NCI-H1092 (cell line): ENCODE results near the gene RTRAF.

Experiments
- DNase-seq: peaks from one replicate; lab custom pipeline; 2025; lab: John Stamatoyannopoulos, UW

The RTRAF gene

GRCh38 chr14:51996148-51996746 is 6.9 kb downstream of the RTRAF start:
- no peak for DNase-seq

GRCh38 chr14:51998348-51998747 is 9.0 kb downstream of the RTRAF start:
- DNase-seq: no peak

- DNase-seq: no peak
These were observed 9.7 kb downstream of the RTRAF start for GRCh38 chr14:51999084-51999483.

- DNase-seq: no peak
These were observed 10.8 kb downstream of the RTRAF start for GRCh38 chr14:52000019-52000582.

GRCh38 chr14:52000696-52001095 is 11.3 kb downstream of the RTRAF start:
- DNase-seq: no peak

- no peak for DNase-seq
These were observed 13.2 kb downstream of the RTRAF start for GRCh38 chr14:52002542-52002941.

GRCh38 chr14:52003324-52003723 is 14.0 kb downstream of the RTRAF start:
- DNase-seq: no peak

GRCh38 chr14:52005625-52006024 is 16.3 kb downstream of the RTRAF start:
- no peak for DNase-seq

GRCh38 chr14:52006361-52006760 is 17.0 kb downstream of the RTRAF start:
- no peak for DNase-seq

GRCh38 chr14:52007211-52007610 is 17.9 kb downstream of the RTRAF start:
- DNase-seq: no peak

GRCh38 chr14:52007637-52008036 is 18.3 kb downstream of the RTRAF start:
- no peak for DNase-seq

- DNase-seq: no peak
These were observed 18.8 kb downstream of the RTRAF start for GRCh38 chr14:52008136-52008535.

GRCh38 chr14:52010173-52010693 is 20.9 kb downstream of the RTRAF start:
- DNase-seq: no peak

GRCh38 chr14:52011523-52011922 is 22.2 kb downstream of the RTRAF start:
- no peak for DNase-seq

GRCh38 chr14:52012635-52013034 is 23.3 kb downstream of the RTRAF start:
- no peak for DNase-seq

- no peak for DNase-seq
These were observed 24.7 kb downstream of the RTRAF start for GRCh38 chr14:52013984-52014600.

GRCh38 chr14:52014601-52015267 is 25.4 kb downstream of the RTRAF start:
- DNase-seq: no peak

GRCh38 chr14:52015411-52016030 is 26.2 kb downstream of the RTRAF start:
- DNase-seq: no peak

GRCh38 chr14:52018252-52018651 is 28.9 kb downstream of the RTRAF start:
- no peak for DNase-seq

GRCh38 chr14:52018970-52019369 is 29.6 kb downstream of the RTRAF start:
- no peak for DNase-seq

- no peak for DNase-seq
These were observed 30.9 kb downstream of the RTRAF start for GRCh38 chr14:52020161-52020714.
